CD14-positive monocyte (primary cell): ENCODE results near the gene CCDC107. TPM values are rescaled to one million over a fixed set of nuclear protein-coding genes. Genes with fewer than 3 reads are reported as not detected.
A peak's percentile ranks its signal among the peaks of the same experiment; 100 is the strongest.

Experiments used
- DNase-seq, 3 donors: peaks; one replicate each; pipeline ENCODE4 v3.0.0-alpha.2; 2011 to 2022
- H2AFZ ChIP-seq: 2 replicates; pipeline ENCODE4 v1.6.0; 2012; ENCODE audit warnings: mild to moderate bottlenecking, low read depth, low read length, inconsistent platforms; ENCODE audit not compliant: insufficient read depth, poor library complexity, severe bottlenecking
- H3K27ac ChIP-seq, 2 donors: 1 replicate in 1 of 2; 2 replicates in 1 of 2; pipeline ENCODE4 v1.5.1; 2012 to 2013; ENCODE audit warnings: low read length in 2 of 2, control low read depth in 1 of 2, inconsistent platforms in 1 of 2, low read depth in 1 of 2, mild to moderate bottlenecking in 1 of 2
- H3K27me3 ChIP-seq, 2 donors: one replicate each; pipeline versions ENCODE4 v1.6.0 to v1.6.1; 2011 to 2013; ENCODE audit warnings: low read length in 2 of 2; ENCODE audit not compliant: control insufficient read depth in 2 of 2, insufficient read depth in 2 of 2
- H3K36me3 ChIP-seq, 2 donors: replicated peaks in 1 of 2; 1 replicate in 1 of 2; 2 replicates in 1 of 2; pipeline versions ENCODE4 v1.5.1 to v1.6.1; 2012 to 2013; ENCODE audit warnings: low read length in 2 of 2, control low read depth in 1 of 2, inconsistent platforms in 1 of 2, mild to moderate bottlenecking in 1 of 2; ENCODE audit not compliant: insufficient read depth in 2 of 2, control insufficient read depth in 1 of 2
- H3K4me1 ChIP-seq, 2 donors: 1 replicate in 1 of 2; 2 replicates in 1 of 2; pipeline versions ENCODE4 v1.5.1 to v1.6.1; 2012 to 2013; ENCODE audit warnings: low read length in 2 of 2, control low read depth in 1 of 2, inconsistent platforms in 1 of 2, mild to moderate bottlenecking in 1 of 2, moderate library complexity in 1 of 2; ENCODE audit not compliant: insufficient read depth in 2 of 2, control insufficient read depth in 1 of 2
- H3K4me2 ChIP-seq: replicated peaks from 2 replicates; pipeline ENCODE3; 2012; ENCODE audit warnings: low read length, moderate library complexity, mild to moderate bottlenecking; ENCODE audit not compliant: poor library complexity, severe bottlenecking; ENCODE audit errors: extremely low read depth
- H3K4me3 ChIP-seq, 3 experiments: fragments of 200-600 bp in 1 of 3; sonication (generic) in 1 of 3; replicated peaks in 1 of 3; 1 replicate in 2 of 3; 2 replicates in 1 of 3; pipeline ENCODE4 v1.5.1; 2011 to 2013; ENCODE audit warnings: low read length in 3 of 3, mild to moderate bottlenecking in 3 of 3, control low read depth in 2 of 3, low read depth in 2 of 3, inconsistent platforms in 1 of 3, moderate library complexity in 1 of 3
- H3K79me2 ChIP-seq: 2 replicates; pipeline ENCODE4 v1.6.0; 2012; ENCODE audit warnings: mild to moderate bottlenecking, control low read depth, inconsistent platforms, low read length, moderate library complexity; ENCODE audit not compliant: insufficient read depth
- H3K9ac ChIP-seq: 2 replicates; pipeline ENCODE4 v1.6.0; 2017; ENCODE audit warnings: low read length, mild to moderate bottlenecking; ENCODE audit not compliant: insufficient read depth, poor library complexity, severe bottlenecking
- H3K9me3 ChIP-seq, 2 donors: replicated peaks in 1 of 2; 1 replicate in 1 of 2; 2 replicates in 1 of 2; pipeline versions ENCODE4 v1.5.1 to v1.6.1; 2012 to 2013; ENCODE audit warnings: low read length in 2 of 2, control low read depth in 1 of 2; ENCODE audit not compliant: control insufficient read depth in 1 of 2, insufficient read depth in 1 of 2
- H4K20me1 ChIP-seq: 2 replicates; pipeline ENCODE4 v1.6.0; 2012; ENCODE audit warnings: mild to moderate bottlenecking, low read length, control low read depth, moderate library complexity; ENCODE audit not compliant: insufficient read depth
- H3K27ac Mint-ChIP-seq, 7 donors: one replicate each; pipeline ENCODE4 v1.8.0; 2020; ENCODE audit warnings: mild to moderate bottlenecking in 7 of 7, mixed read lengths in 7 of 7, moderate library complexity in 6 of 7, inconsistent platforms in 2 of 7
- H3K27me3 Mint-ChIP-seq, 3 donors: one replicate each; pipeline ENCODE4 v1.8.0; 2021 to 2022; ENCODE audit warnings: low read depth in 3 of 3, mild to moderate bottlenecking in 3 of 3, mixed read lengths in 3 of 3, moderate library complexity in 3 of 3, inconsistent platforms in 1 of 3
- H3K36me3 Mint-ChIP-seq, 2 donors: one replicate each; pipeline ENCODE4 v1.8.0; 2020; ENCODE audit warnings: mixed read lengths in 2 of 2, inconsistent platforms in 1 of 2, mild to moderate bottlenecking in 1 of 2
- H3K4me1 Mint-ChIP-seq: one replicate; pipeline ENCODE4 v1.8.0; 2020; ENCODE audit warnings: mild to moderate bottlenecking, mixed read lengths
- H3K4me3 Mint-ChIP-seq, 2 donors: one replicate each; pipeline ENCODE4 v1.8.0; 2020; ENCODE audit warnings: mild to moderate bottlenecking in 2 of 2, mixed read lengths in 2 of 2, moderate library complexity in 1 of 2
- H3K9me3 Mint-ChIP-seq, 7 donors: one replicate each; pipeline ENCODE4 v1.8.0; 2020 to 2022; ENCODE audit warnings: mixed read lengths in 7 of 7, mild to moderate bottlenecking in 6 of 7, moderate library complexity in 6 of 7, inconsistent platforms in 2 of 7
- WGBS: methylation state at CpG from one replicate; pipeline ENCODE4 v1.1.5; 2013; ENCODE audit warnings: missing lambda C conversion rate; ENCODE audit not compliant: insufficient coverage; 5-methylcytosine and 5-hydroxymethylcytosine counted together
- intact Hi-C, 2 donors: fragments of 100-400 bp; cut with micrococcal nuclease; formaldehyde crosslinking; loops; one replicate each; pipeline versions ENCODE4 v1.15.0 to v1.15.1; 2023
- polyA plus RNA-seq, 3 donors: library from polyadenylated mRNA; depleted of rRNA in 1 of 3; unstranded in 2 of 3; stranded (reverse) in 1 of 3; fragments of 300-500 nt in 2 of 3; fragments of >200 nt in 1 of 3; fragmentation: Illumina TruSeq in 2 of 3; gene quantifications; 1 replicate in 2 of 3; 2 replicates in 1 of 3; pipeline ENCODE4 v1.2.3, GENCODE V29; 2012 to 2021
- TF ChIP-seq, protein P1 (sequence below): fragments of 200-600 bp; IDR thresholded peaks from one replicate; pipeline ENCODE4 v1.8.0; 2022; ENCODE audit warnings: antibody characterized with exemption, mild to moderate bottlenecking

CCDC107 gene
- polyA plus RNA-seq, 3 donors, result 17.2 to 32.6 (median 23.2) TPM

DNA sequence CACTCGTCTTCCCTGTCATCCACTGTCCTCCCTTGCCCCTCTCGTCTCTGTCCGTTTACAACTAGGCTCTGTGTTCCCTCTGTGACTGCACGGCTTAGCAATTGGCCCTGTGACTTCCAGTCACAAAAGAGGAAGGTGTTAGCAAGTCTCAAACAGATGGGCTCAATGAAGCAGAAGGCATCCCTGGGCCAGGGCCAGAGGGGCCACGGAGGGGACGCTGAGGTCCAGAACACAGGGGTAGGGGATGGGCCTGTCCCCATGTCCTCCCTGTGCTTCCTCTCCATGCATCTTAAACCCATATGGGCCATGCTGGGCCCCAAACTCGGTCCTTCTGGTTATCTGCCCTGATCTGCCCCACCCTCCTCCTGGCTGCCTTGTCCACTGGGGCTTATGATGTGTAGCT, 39.8 kb upstream of the CCDC107 start, which contains the start of gene CD72:
TSS of gene CD72 (minus strand) at position 89 of the 403 bp plus-strand sequence. CDS start 110 bp downstream, outside the sequence.
- peaks cover 38% of the 10 kb centered on the region for H3K4me1 Mint-ChIP-seq
- H3K9me3 Mint-ChIP-seq, result no peaks in the 10 kb centered on the region
- H3K4me3 Mint-ChIP-seq, result peak within 1 kb of the TSS; percentile 83 to 90
- intact Hi-C loops, result no loop called here
- Histone ChIP-seq H3K4me1 (peaks cover 32 to 35% of the 10 kb centered on the region in 2 donors), H2AFZ (peak within 1 kb of the TSS; percentile 81), H3K27ac (peak within 1 kb of the TSS; percentile 8 to 40), H3K27me3 (no peaks in the 10 kb centered on the region), H3K4me3 (peak within 1 kb of the TSS; percentile 22 to 67 (median 36)), H3K9me3 (no peaks in the 10 kb centered on the region), H3K36me3 (no peaks in the 10 kb centered on the region), H3K79me2 (no peaks in the 10 kb centered on the region), H4K20me1 (no peaks in the 10 kb centered on the region), H3K4me2 (peak within 1 kb of the TSS; percentile 77), H3K9ac (peak within 1 kb of the TSS; percentile 59)
- H3K27ac Mint-ChIP-seq, result peak within 1 kb of the TSS; percentile 54 to 88 (median 76)
- TF ChIP-seq, protein P1, sequence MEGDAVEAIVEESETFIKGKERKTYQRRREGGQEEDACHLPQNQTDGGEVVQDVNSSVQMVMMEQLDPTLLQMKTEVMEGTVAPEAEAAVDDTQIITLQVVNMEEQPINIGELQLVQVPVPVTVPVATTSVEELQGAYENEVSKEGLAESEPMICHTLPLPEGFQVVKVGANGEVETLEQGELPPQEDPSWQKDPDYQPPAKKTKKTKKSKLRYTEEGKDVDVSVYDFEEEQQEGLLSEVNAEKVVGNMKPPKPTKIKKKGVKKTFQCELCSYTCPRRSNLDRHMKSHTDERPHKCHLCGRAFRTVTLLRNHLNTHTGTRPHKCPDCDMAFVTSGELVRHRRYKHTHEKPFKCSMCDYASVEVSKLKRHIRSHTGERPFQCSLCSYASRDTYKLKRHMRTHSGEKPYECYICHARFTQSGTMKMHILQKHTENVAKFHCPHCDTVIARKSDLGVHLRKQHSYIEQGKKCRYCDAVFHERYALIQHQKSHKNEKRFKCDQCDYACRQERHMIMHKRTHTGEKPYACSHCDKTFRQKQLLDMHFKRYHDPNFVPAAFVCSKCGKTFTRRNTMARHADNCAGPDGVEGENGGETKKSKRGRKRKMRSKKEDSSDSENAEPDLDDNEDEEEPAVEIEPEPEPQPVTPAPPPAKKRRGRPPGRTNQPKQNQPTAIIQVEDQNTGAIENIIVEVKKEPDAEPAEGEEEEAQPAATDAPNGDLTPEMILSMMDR, result no peak
- peaks cover 3 to 4% of the 10 kb centered on the region in 2 donors for H3K36me3 Mint-ChIP-seq
- peaks cover 13 to 25% (median 19%) of the 10 kb centered on the region in 3 donors for H3K27me3 Mint-ChIP-seq
- WGBS, result 0% methylated on average over 3 of the region's 7 CpGs
- DNase-seq, result peak; percentile 56 to 75 (median 58)

DNA sequence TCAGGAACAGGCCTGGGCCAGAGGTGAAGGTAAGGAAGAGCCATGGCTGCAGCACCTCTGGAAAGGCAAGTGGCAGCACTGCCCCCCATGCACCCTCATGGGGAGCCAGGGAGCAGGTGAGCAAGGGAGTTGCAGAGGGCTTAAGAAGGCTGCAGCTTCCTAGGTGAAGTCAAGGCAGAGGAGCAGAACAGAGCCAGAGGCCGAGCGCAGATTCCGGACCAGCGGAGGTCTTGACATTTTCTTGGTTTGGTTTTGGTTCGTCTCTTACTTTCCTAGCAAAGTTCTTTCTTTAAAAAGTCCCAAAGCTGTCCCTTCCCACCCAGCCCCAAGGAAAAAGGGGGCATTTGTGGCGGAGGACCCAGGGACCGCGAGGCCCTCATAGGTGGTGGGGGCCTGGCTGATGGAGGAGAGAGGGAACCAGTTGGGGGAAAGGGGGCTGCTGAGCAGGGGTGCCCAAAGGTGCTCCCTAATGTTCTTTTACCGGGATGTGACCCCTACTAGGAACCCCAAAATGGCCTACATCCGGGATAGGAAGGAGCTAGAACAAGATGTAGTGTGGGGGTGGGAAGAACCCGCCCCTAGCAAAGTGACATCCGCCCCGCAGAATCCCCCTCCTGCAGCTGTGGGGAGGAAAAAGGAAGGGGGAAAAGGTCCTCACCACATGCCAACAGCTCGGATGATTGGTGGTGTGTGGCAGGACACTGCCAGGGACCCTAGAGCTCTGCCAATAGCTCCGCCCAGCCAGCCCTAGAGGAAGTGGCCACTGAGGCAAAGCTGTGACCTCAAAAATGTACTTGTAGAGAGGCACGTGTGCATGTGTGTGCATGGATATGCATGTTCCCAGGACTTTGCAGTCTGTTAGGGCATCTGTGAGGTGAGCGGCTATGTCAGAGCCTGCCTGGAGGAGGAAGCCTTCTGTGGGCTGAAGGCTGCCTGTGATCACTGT, 39.0 kb upstream of the CCDC107 start:
- no peak overlapping the region for H3K4me2 ChIP-seq

More for the DNA sequence above, 39.0 kb upstream of the CCDC107 start:
- TF ChIP-seq, protein P1, result no peak
- Histone ChIP-seq H3K79me2 (no peaks in the 10 kb centered on the region), H3K4me1 (peaks cover 32 to 35% of the 10 kb centered on the region in 2 donors), H4K20me1 (no peaks in the 10 kb centered on the region), H3K9me3 (no peaks in the 10 kb centered on the region), H3K27me3 (no peaks in the 10 kb centered on the region), H3K27ac (peak overlapping the region in 1 of 2 donors; percentile 8), H2AFZ (peak overlapping the region; percentile 38), H3K4me3 (no peak overlapping the region), H3K36me3 (no peaks in the 10 kb centered on the region), H3K9ac (no peak overlapping the region)
- Mint-ChIP-seq H3K27me3 (peaks cover 12 to 24% (median 16%) of the 10 kb centered on the region in 3 donors), H3K4me1 (peaks cover 38% of the 10 kb centered on the region), H3K27ac (peak overlapping the region in 2 of 7 donors; percentile 77 to 81), H3K4me3 (peak overlapping the region in 1 of 2 donors; percentile 43), H3K36me3 (peaks cover 3 to 4% of the 10 kb centered on the region in 2 donors), H3K9me3 (no peaks in the 10 kb centered on the region)
- WGBS, result 50% methylated on average over 6 of the region's 17 CpGs
- intact Hi-C loops, result no loop called here
- peak; percentile 21 to 67 (median 42) for DNase-seq
